HTERT RPE-1 (cell line): ENCODE data around the gene PRXL2A.

Experiments
- in situ Hi-C: fragments of 300-500 bp; cut with MboI; formaldehyde crosslinking; loops from 4 replicates; pipeline ENCODE4 v1.14.3; 2020; ENCODE audit warnings: low sequenced_read_pairs

PRXL2A gene

DNA sequence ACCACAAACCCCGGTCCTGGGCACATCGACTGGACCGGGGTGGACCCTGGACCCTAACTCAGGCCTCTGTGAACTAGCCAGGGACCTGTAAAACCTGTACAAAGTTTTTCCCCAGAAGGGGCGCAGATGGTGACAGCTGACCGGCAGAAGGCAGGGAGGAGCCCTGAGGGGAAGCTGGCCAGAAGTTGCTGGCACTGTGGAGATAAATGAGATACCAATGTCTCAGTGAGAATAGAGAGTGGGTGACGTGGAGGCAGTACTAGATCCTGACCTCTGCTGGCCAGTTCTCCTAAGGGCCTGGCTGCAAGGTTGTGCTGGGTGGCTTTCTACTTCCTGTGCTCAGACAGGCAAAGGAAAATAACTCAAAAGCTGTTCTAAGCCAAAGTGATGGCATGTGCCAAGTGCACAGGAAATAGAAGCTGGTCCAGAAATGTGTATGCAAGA is 35.2 kb downstream of the PRXL2A start:
- in situ Hi-C loops, result no loop called here

DNA sequence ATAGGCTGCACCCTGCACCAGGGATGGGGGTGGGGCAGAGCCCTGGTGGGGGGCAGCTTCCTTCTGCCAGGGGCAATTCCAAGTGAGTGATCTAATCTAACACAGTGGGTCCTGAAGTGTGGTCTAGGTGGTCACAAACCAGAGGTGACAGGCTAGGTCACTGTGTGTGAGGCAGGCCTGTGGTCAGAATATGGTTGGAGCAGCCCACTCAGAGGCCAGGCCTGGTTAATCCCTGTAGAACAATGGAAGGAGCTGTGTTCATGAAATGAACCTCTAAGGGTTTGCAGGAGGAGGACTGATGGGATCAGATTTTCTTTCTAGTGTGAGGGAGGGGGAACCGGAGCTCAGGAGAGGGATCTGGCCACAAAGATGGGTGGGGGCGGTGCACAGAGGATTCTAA is 35.8 kb downstream of the PRXL2A start:
- in situ Hi-C loops, result no loop called here

DNA sequence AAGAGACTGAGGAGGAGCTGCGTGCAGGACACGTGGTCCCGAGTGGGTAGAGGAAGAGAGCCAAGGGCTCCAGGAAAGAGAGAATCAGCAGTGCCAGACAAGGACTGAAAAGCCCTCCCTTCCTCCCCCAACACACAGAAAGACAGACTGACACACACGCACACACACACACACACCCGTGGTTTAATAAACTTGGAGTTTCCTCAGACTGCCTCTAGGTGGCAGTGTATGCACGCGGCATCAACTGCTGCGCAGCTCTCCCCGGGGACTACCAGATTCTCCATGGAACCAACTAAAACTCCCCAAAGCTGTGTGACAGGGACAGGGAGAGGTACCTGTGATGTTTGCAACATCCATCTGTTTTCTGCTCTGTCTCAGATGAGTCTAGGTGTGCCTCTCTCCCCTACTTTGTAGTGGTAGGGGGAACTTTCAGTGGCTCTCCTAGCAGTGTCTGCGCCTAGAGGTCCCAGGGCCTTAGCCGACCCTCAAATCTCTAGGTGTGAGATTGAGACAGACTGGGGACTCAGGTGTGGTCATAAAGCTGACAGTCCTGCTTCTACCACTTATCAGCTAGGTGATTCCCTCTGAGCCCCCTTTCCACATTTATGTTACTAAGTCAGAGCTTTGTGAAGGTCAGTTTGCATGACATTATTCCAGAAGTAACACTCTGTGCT is 36.4 kb downstream of the PRXL2A start:
- in situ Hi-C loops, result no loop called here

DNA sequence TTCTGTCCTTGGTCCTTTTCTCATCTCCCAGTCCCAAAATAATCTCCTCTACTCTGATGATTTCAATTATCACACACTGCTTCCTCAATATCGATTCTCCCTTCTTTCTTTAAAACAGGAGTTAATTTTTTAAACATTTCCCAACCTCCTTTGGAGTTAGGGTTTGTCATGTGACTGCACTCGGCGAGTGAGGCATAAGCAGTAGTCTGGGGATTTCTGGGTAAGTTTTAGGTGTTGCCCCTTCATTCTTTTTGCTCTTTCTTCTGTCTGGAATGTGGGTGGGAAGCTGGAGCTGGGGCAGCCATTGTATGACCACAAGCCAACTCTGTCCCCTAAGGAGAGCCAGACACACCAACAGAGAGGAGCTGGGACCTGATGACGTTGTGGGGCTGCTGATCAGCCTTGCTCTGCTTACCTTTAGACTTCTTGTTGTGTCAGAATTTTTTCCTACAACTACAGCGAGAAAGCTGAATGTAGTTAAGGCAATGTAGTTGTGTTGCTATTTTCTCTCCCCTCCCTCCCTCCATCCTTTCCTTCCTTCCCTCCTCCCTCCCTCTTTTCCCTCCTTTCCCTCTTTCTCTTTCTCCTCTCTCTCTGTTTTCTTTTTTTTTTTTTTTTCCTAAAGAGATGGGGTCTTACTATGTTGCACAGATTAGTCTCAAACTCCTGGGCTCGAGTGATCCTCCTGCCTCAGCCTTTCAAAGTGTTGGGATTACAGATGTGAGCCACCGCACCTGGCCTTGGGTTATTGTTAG is 39.3 kb downstream of the PRXL2A start:
- in situ Hi-C loops, result no loop called here

DNA sequence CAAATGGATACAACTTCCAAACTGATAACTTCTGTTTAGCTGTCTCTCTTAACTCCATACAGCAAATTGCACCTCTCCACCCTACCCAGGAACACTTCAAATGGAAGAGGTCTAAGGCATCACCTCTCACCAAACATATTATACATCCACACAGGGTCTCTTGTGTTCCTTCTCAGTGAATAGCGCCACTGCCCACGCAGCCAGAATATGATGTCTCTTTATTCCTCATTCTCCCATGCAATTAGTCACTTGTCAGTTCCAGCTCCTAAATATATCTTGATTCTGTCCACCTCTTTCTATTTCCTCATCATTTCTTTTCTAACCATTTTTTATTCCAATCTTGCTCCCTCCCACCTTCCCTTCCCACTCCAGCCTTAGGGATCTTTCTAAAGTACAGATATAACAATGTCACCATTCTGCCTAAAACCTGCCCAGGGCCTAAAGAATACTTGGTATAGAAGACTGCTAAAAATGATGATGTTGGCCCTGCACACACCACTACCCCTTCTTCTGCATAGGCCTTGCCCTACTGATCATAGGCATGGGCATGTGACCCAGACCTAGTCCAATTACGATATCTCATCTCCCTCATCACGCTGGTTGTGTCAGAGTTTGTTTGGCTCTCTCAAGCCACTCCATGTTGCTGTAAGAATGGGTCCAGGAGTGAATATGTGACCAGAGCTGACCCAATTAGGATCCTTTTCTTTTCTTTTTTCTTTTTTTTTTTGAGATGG is 40.0 kb downstream of the PRXL2A start:
- in situ Hi-C loops, result no loop called here

DNA sequence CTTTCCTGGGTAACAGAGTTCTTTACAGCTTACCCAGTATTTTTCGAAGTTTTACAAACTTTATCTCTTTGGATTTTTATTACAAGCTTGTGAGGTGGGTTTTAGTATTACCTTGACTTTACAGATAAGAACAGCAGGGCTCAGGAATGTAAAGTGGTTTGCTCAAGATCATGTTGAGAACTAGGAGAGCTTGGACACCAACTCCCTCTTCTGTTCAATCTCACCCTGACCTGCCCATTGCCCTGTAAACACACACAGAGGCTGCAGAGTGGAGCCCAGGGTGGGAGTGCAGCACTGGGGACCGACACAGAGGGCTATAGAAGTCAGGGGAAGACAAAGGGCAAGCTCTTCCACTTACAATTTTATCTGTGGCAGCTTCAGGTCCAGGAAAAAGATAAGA is 41.2 kb downstream of the PRXL2A start:
- in situ Hi-C loops, result no loop called here

DNA sequence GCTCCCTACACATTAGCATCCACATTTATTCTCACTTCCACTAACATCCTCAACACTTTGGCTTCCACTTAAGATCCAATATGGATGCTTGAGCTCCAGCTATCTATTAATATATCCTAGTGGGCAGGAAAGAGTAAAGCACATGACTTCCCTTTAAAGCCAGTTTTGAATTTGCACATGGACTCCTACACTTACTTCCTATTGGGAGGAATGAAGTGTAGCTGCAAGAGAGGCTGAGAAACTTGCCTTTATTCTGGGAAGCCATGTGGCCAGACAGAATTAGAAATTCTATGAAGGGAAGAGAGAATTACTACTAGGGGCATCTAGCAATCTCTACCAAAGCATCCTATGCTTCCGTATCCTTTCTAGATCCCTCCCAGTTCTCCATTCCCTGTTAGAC is 42.8 kb downstream of the PRXL2A start:
- in situ Hi-C loops, result no loop called here

DNA sequence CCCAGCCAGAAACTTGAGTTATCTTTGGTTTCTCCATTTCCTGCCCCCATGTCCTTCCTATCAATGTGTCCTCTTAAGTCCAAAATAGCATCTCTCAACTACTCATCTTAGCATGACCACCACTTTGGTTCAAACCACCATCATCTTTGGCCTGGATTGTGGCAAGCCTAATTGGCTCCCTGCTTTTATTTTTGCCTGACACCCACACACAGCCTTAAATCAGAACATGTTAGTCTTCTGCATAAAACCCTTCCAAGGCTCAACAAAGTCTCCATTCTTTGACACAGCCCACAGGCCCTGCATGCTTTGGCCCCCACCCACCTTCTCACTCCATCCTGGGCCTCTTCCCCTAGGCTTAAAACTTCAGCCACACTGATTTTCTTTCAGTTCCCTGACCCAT is 43.7 kb downstream of the PRXL2A start:
- in situ Hi-C loops, result no loop called here

DNA sequence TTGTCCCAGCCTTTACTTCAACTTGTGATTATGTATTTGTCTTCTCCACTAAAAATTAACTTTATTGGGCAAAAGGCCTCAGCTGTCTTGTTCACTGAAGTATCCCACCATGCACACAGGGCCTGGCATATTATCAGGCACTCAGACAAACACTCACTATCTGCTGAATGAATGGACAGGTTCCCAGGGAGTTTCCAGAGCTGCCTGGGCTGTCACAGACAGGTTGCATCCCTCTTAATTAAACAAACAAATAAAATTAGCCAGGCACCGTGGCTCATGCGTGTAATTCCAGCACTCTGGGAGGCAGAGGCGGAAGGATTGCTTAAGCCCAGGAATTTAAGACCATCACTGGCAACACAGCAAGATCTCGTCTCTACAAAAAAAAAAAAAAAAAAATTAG is 44.3 kb downstream of the PRXL2A start:
- in situ Hi-C loops, result no loop called here

DNA sequence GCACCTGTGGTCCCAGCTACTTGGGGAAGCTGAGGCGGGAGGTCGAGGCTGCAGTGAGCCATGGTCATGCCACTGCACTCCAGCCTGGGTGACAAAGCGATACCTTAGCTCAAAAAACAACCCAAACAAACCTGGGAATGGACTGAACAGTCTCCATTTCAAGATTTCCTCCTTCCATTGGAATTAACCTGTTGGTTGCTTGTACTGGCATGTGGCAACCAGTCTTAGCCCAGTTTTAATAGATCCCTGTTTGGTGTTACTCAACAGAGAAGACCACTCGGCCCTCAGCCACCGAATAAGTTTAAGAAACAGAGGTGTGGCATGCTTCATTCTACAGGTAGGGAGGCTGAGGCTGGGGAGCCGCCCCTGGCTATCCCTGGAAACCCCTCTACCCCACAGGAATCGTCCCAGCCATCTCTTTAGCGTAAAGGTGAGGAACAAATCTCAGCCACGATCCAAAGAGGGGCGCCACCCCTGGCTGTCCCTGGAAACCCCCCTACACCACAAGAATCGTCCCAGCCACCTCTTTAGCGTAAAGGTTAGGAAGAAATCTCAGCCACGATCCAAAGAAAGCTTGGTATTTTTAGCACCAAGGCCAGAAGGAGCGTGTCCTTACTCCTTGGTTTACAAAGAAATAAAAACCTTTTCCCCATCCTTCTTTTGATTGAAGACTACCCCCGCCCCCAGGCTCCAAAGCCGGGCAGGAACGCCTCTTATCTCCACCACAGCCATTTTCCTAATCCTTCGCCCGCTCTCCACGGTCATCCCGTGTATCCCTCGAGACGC is 44.9 kb downstream of the PRXL2A start:
- in situ Hi-C loops, result no loop called here

DNA sequence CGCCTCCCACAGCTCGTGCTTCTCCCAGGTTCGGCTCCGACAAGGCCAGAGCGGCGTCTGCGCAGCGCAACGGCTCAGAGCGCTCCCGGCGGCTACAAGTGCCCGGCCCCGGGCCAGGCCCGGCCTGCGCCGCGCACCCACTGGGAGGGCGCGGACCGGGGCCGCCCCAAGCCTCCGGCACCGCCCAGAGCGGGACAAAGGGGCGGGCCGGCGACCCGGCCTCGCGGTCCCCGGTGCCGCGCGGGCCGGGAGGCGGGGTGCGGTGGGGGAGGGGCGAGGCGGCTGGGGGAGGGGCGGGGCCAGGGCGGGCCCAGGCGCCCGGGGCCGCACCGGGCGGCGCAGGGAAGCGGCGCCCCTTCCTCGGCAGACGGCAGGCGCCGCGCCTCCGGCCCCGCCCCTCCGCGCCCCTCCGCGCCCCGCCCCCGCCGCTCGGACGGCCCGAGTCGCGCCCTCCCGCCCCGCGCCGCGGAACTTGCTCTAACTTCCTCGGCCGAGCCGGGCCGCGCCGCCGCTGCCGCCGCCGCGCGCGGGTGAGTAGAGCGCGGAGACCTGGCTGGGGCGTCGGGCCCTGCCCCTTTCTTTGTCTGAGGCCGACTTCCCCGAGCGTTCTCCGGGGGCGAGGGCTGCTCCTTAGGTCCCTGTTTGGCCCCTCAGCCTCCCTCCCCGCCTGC is 45.6 kb downstream of the PRXL2A start, which contains the start of gene TSPAN14:
TSPAN14 (plus strand) TSS at position 469 of the 671 bp plus-strand sequence. CDS start 34,924 bp downstream, outside the sequence.
- in situ Hi-C loops, result no loop called here

DNA sequence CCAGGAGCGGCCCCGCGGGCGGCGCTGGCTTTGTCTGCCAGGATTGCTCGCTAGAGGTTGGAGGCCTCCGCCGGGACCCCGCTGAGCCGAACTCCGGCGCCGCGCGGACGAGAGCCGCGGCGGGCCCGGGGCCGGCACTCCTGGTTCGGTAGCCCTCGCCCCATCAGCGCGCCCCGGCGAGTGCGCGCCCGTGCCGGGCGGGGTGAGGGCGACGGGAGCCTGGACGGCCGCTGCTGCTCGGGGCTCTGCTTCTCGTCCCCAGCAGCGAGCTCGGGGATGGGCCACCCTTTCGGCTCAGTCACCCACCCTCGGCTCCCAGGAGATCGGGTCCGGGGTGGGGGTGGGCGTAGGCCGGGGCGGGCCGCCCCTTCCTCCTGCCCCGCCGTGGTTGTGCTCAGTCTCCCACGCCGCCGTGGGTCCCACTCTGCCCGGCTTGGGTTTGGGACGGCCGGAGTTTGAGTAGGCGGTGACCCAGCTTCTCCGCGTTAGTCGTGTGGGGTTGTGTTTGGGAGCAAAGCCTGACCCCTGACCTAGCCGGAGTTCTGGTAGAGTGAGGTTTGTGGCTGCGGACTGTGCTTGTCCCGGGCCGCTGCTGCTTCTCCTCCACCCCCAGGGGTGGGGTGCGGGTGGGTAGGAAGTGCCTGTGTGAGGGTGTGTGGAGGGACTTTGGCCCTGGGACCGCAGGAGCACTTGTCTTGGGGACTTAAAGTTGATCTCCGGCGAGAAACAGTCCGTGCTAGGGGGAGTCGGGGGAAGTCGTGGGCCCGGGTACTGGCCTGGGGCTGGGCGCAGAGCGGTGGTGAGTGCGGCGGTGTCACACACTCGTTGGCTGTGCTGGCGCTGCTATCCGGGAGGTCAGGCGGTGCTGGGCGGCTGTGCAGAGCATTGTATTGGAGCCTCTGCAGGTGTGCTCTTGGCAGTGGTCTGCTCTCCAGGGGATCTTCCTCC is 46.4 kb downstream of the PRXL2A start:
- in situ Hi-C loops, result no loop called here

DNA sequence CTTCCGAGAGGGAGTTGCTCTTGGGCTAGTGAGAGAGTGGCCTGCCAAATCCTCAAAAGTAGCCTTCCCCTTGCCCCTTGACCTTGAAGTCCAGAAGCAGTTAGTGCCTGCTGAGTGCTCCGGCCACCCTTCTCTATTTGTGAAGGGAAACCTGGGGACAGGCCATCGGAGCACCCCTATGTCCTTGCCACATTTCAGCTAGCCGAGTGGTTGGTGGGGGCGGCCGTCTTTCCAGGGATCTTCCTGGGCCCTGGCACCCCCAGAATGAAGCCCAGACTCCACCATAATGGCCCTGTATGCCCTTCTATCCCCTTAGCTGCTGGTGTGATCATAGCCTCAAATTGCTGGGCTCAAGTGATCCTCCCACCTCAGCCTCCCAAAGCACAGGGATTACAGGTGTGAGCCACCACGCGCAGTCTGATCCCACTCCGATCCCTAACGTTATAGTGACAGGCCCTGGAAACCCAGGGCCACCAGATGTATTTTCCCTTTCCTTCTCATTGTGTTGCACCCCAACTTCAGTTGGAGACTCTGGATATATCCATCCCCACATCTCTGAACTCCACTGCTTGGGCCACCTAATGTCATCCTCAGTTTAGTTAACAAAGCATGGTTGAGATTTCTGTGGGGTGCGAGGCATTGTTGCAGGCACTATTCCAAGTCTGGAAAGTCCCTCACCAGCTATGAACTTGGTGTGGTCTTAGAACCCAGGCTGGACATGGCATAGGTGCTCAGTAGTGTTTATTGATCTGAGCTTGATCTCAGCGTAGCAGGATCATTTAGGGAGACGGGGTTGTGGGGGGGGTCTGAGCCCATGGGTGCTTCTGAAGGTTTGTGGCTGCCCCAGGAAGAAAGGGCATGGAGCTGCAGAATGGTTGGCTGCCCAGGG is 47.4 kb downstream of the PRXL2A start:
- in situ Hi-C loops, result no loop called here

DNA sequence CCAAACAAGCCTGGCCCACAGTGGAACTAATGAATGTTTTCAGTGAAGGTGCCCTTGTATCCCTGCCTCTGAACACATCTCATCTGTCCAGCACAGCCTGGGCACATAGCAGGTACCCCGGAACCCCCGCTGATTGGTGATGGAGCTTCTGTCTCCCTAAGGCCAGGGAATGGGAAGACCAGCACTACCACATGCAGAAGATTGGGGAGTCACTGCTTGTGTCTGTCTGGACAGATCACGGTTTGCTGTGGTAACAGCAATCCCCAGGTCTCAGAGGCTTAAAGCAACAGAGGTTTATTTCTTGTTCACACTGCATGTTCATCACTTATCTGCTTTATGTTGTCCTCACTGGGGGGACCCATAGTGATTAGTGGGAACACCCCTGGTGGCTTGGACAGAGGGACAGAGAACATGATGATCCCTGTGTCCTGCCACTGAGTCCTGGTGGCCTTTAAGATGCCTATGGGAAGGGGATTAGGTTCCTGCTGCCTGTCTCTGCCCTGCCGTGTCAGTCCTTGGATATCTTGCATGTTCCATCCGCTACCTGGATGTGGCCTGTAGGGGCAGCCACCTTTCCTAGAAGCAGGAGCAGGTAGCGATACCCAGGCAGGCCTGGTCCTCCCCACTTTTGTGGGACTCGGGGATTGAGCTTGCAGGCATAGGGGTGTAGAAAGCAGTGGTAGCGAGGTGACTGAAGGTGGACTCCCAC is 49.4 kb downstream of the PRXL2A start:
- in situ Hi-C loops, result no loop called here

DNA sequence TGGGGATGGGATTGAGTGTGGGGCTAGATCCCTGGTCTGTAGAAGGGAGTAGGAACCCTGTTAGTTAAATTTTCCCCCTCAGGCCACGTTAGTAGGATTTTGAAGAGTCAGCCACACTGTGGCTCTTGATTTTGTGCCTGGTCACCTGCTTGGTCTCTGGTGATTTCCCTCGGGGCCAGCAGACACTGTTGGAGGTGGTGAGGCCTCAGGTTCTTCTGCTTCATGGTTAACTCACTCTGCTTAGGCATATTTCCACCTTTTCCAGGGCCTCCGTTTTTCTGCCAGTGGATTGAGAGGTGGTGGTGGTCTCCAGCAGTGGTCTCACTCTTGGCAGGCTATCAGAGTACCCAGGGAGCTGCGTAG is 49.9 kb downstream of the PRXL2A start:
- in situ Hi-C loops, result no loop called here

DNA sequence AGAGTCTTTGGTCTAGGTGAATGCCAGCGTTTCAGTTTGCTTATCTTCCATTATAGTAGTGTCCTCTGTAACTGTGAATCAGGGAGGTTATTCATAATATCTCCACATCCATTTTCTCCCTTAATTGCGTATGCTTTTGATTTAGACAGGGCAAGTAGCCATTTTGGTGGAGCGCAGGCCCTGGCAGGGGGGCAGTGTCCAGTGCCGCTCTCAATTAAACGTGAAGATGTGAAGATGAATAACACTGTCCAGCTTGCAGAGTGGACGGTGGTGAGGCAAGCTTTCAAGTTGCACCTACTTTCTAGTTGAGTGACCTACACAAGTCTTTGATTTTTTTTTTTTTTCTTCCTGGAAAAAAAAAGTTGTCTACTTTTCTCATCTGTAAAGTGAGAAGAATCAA is 50.3 kb downstream of the PRXL2A start:
- in situ Hi-C loops, result no loop called here

DNA sequence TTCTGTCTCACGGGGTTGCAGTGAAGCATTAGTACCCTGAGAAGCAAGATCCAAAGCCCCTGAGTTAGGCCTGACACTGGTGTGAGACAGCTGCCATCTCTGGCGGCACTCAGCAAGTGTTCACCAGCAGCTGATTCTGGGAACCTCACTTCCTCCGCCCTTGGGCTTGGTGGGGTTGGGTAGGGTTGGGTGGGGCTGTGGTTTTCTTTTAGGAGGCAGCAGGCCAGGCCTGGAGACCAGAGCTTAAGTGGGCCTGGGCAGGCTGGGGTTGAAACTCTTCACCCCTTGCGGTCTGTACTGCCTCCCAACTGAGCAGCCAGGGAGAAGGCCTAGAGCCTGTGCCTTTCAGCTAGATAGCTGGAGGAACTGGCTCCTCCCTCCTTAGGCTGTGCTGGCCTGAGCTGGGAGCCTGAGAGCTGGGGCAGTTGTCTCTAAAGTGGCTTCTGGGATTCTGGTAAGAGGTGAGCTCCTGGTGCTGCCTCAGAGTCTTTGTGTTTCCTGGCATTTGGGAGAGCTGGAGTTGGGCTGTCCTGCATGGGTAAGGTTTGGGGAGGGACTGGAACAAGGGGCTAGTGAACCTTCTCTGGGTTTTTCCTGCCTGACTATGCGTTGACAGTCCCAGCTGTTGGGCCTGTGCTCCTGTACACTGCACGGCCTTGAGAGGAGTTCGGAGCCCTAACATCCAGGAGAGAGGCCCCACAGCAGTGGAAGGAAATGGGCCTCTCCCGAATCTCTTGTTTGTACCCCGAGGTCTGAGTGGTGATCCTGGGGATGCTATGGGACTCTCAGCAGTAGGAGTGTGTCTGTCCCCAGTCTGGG is 50.9 kb downstream of the PRXL2A start:
- in situ Hi-C loops, result no loop called here
